ENCODE data around the gene SUN2.

GRCh38 chr22:38755155-38755910, 465 bp downstream of the SUN2 start:
- TF ChIP-seq, protein P1, sequence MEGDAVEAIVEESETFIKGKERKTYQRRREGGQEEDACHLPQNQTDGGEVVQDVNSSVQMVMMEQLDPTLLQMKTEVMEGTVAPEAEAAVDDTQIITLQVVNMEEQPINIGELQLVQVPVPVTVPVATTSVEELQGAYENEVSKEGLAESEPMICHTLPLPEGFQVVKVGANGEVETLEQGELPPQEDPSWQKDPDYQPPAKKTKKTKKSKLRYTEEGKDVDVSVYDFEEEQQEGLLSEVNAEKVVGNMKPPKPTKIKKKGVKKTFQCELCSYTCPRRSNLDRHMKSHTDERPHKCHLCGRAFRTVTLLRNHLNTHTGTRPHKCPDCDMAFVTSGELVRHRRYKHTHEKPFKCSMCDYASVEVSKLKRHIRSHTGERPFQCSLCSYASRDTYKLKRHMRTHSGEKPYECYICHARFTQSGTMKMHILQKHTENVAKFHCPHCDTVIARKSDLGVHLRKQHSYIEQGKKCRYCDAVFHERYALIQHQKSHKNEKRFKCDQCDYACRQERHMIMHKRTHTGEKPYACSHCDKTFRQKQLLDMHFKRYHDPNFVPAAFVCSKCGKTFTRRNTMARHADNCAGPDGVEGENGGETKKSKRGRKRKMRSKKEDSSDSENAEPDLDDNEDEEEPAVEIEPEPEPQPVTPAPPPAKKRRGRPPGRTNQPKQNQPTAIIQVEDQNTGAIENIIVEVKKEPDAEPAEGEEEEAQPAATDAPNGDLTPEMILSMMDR (IDR thresholded peaks at IDR 0.05), result no peak
- TF ChIP-seq EZH2 (IDR thresholded peaks at IDR 0.05), result no peak
